Bronchial epithelial cell (primary cell): Measurements from ENCODE around the gene HEY2. TPM values are rescaled to one million over a fixed set of nuclear protein-coding genes. Genes with fewer than 3 reads are reported as not detected.

Experiments
- DNase-seq: peaks from one replicate; pipeline ENCODE4 v3.0.0-alpha.2; 2010; ENCODE audit warnings: low read depth
- FAIRE-seq: peaks from 2 replicates; lab custom pipeline; 2011; peaks lifted over from hg19 to GRCh38; lab: Jason Lieb, UNC
- H3K27me3 ChIP-seq: 2 replicates; pipeline ENCODE4 v1.5.1; 2011; ENCODE audit warnings: low read length; ENCODE audit not compliant: control insufficient read depth, insufficient read depth
- H3K36me3 ChIP-seq: 2 replicates; pipeline ENCODE4 v1.5.1; 2011; ENCODE audit warnings: low read length; ENCODE audit not compliant: control insufficient read depth, insufficient read depth
- H3K4me3 ChIP-seq: 2 replicates; pipeline ENCODE4 v1.5.1; 2011; ENCODE audit warnings: mild to moderate bottlenecking, low read depth, low read length, control low read depth
- CTCF ChIP-seq: IDR thresholded peaks from 2 replicates; pipeline ENCODE4 v1.5.1; 2011; ENCODE audit warnings: mild to moderate bottlenecking, moderate library complexity, low read length, control low read depth, inconsistent platforms; ENCODE audit not compliant: insufficient read depth, severe bottlenecking
- total RNA-seq: library from RNA; depleted of rRNA; stranded (reverse); fragments of >200 nt; gene quantifications from 2 replicates; pipeline ENCODE4 v1.2.1, GENCODE V29; 2014

The HEY2 gene
- total RNA-seq, 1 donor from 2014 or later = not detected

GRCh38 chr6:125789576-125790357, 40.3 kb downstream of the HEY2 start:
- Histone ChIP-seq H3K4me3 (peak overlapping the region; percentile 63), H3K27me3 (no peaks in the 10 kb centered on the region), H3K36me3 (peaks cover 4% of the 10 kb centered on the region)
- FAIRE-seq (peak; percentile 84), DNase-seq (no peak)
- no peak for TF ChIP-seq CTCF

GRCh38 chr6:125790358-125791150, 41.1 kb downstream of the HEY2 start, which contains the start of gene NCOA7:
TSS of gene NCOA7 (plus strand) at chr6:125790960. CDS start at chr6:125815355, 24,395 bp downstream.
- DNase-seq (peak; percentile 45), FAIRE-seq (no peak)
- TF ChIP-seq CTCF = no peak
- Histone ChIP-seq H3K4me3 (peak within 1 kb of the TSS; percentile 63), H3K27me3 (no peaks in the 10 kb centered on the region), H3K36me3 (peaks cover 4% of the 10 kb centered on the region)

- FAIRE-seq (no peak), DNase-seq (peak; percentile 57)
- peak; percentile 63 for TF ChIP-seq CTCF
- H3K4me3 ChIP-seq = peak overlapping the region; percentile 63
- H3K36me3 ChIP-seq = peaks cover 2% of the 10 kb centered on the region
- no peaks in the 10 kb centered on the region for H3K27me3 ChIP-seq
These were observed 41.9 kb downstream of the HEY2 start for GRCh38 chr6:125791151-125791819.

DNA sequence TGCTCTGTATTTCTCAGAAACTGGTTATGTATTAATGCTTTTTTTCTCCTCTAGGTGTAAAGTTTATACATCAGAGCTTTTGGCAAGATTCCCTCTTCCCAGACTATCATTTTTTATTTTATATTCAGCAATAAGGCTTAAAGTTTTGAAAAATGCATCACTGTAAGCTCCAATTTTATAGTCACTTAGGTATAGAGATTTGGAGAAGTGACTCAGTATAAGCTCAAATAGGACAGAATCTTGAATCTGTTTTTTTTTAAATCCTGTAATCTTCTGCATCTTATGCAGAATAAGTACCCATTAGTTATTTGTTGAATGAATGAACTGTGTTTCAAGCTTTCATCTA, 42.4 kb downstream of the HEY2 start:
- no peak for TF ChIP-seq CTCF
- no peak overlapping the region for H3K4me3 ChIP-seq
- H3K27me3 ChIP-seq = no peaks in the 10 kb centered on the region
- FAIRE-seq (no peak), DNase-seq (no peak)
- H3K36me3 ChIP-seq = peaks cover 2% of the 10 kb centered on the region

DNA sequence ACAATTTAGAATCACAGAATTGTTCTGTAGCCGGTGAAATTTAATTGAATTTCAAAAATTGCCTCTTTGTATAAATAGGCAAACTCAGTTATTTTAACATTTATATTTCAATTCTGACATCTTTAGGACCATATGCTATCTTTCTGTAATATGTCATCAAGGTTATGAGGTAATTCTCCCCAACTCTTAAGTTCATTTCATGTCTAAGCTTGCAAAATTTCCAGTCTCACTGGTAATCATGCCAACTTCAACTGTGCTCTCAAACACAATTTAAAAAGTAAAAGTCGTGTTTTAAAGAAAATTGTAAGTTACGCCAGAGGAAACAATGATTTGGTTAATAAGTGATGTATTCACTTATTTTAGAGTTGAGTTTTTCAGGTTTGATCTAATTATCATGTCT, 42.7 kb downstream of the HEY2 start:
- Histone ChIP-seq H3K27me3 (no peaks in the 10 kb centered on the region), H3K36me3 (peaks cover 2% of the 10 kb centered on the region), H3K4me3 (no peak overlapping the region)
- FAIRE-seq (no peak), DNase-seq (peak; percentile 79)
- TF ChIP-seq CTCF = no peak
